Tibial nerve (tissue), 4 donors: Measurements from ENCODE around the gene TCEA2. TPM values are rescaled to one million over a fixed set of nuclear protein-coding genes. Genes with fewer than 3 reads are reported as not detected.

Experiments used
- DNase-seq, 2 donors: peaks; one replicate each; pipeline ENCODE4 v3.0.0-alpha.2; 2019; ENCODE audit warnings: low spot score in 2 of 2
- H3K27ac ChIP-seq, 4 donors: fragments of 200-600 bp; sonication (generic) in 3 of 4; one replicate each; pipeline ENCODE4 v1.5.1; 2017 to 2019; ENCODE audit warnings: mild to moderate bottlenecking in 1 of 4
- H3K27me3 ChIP-seq, 2 donors: fragments of 200-600 bp; sonication (generic) in 1 of 2; one replicate each; pipeline versions ENCODE4 v1.5.1 to v1.6.0; 2017 to 2019
- H3K36me3 ChIP-seq, 3 donors: fragments of 200-600 bp; sonication (generic); one replicate each; pipeline ENCODE4 v1.5.1; 2018 to 2019
- H3K4me1 ChIP-seq, 4 donors: fragments of 200-600 bp; sonication (generic) in 3 of 4; one replicate each; pipeline ENCODE4 v1.5.1; 2017 to 2019
- H3K4me3 ChIP-seq, 4 donors: fragments of 200-600 bp; sonication (generic) in 3 of 4; one replicate each; pipeline ENCODE4 v1.5.1; 2017 to 2019; ENCODE audit warnings: mild to moderate bottlenecking in 1 of 4, moderate library complexity in 1 of 4
- H3K9me3 ChIP-seq, 4 donors: fragments of 200-600 bp; sonication (generic) in 3 of 4; one replicate each; pipeline ENCODE4 v1.5.1; 2017 to 2019
- CTCF ChIP-seq, 5 experiments: fragments of 200-600 bp in 3 of 5; fragments of 450-650 bp in 2 of 5; sonication (generic) in 3 of 5; IDR thresholded peaks; one replicate each; pipeline ENCODE4 v1.5.1; 2016 to 2019; ENCODE audit warnings: antibody characterized with exemption in 5 of 5, mild to moderate bottlenecking in 3 of 5, moderate library complexity in 2 of 5
- EP300 ChIP-seq, 2 donors: sonication (generic); formaldehyde crosslinking; IDR thresholded peaks; one replicate each; pipeline ENCODE4 v1.6.1; 2017; ENCODE audit warnings: antibody characterized with exemption in 2 of 2, mild to moderate bottlenecking in 1 of 2
- POLR2A ChIP-seq, 2 donors: fragments of 450-650 bp; IDR thresholded peaks; one replicate each; pipeline ENCODE4 v1.6.1; 2017; ENCODE audit warnings: antibody characterized with exemption in 2 of 2, mild to moderate bottlenecking in 2 of 2, moderate library complexity in 2 of 2
- WGBS, 2 donors: methylation state at CpG; one replicate each; pipeline ENCODE4 v1.1.5; 2018; 5-methylcytosine and 5-hydroxymethylcytosine counted together
- total RNA-seq, 4 donors: library from RNA; depleted of rRNA; stranded (reverse); fragments of >200 nt; gene quantifications; one replicate each; pipeline ENCODE4 v1.1.0, GENCODE V29; 2016

The TCEA2 gene
- total RNA-seq, 4 donors from 2014 or later, result 45.6 to 62.9 (median 59.2) TPM

DNA sequence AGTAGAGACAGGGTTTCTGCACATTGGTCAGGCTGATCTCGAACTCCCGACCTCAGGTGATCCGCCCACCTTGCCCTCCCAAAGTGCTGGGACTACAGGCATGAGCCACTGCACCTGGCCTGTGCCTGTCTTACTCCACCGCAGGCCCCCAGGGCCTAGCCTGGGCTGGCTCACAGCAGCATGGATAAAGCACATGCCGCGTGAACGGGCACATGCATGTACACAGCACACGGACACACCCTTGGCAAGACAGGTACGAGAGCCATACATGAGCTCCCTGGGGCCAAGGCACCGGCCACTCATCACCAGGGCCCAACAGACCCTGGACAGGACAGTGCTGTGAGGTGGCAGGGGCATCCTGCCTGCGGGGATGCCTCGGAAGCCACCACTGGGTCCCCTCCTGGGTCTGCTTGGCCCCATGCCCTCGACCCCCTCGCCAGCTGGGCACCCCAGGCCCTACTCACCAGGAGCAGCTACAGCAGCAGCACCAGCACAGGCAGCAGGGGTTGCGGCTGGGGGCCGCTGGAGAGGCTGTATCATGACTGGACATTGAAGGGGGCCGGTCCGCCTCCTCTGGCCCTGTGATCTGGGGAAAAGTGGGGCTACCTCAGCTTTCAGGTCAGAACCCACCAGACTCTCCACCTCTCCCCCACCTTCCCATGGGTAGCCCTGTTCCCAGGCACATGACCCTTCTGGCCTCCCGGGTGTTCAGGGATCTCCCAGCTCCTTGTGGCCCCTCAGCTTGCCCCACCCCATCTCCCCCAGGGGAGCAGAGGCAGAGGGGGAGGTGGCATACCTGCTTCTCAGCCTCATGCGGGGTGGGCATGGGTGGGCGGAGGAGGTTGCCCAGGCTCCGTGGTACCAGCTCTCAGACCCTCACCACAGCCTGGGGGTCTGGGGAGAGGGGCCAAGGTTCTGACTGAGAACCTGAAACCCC lies 13.3 kb downstream of the TCEA2 start:
- Histone ChIP-seq H3K4me1 (peaks cover 0 to 34% (median 11%) of the 10 kb centered on the region in 4 donors), H3K9me3 (no peaks in the 10 kb centered on the region), H3K27me3 (no peaks in the 10 kb centered on the region), H3K27ac (peak overlapping the region in 1 of 4 donors; percentile 62), H3K36me3 (peaks cover 0 to 42% (median 0%) of the 10 kb centered on the region in 3 donors), H3K4me3 (peak overlapping the region in 2 of 4 donors; percentile 57 to 81)
- DNase-seq, result no peak
- TF ChIP-seq CTCF (IDR thresholded peaks at IDR 0.05) (no peak), POLR2A (IDR thresholded peaks at IDR 0.05) (no peak), EP300 (IDR thresholded peaks at IDR 0.05) (no peak)
- 93 to 96% methylated on average over 6 to 14 of the region's 22 CpGs for WGBS, 2 donors

- Histone ChIP-seq H3K9me3 (no peaks in the 10 kb centered on the region), H3K4me3 (peak overlapping the region in 2 of 4 donors; percentile 57 to 81), H3K27ac (peak overlapping the region in 1 of 4 donors; percentile 62), H3K4me1 (peaks cover 0 to 38% (median 11%) of the 10 kb centered on the region in 4 donors), H3K27me3 (no peaks in the 10 kb centered on the region), H3K36me3 (peaks cover 0 to 34% (median 0%) of the 10 kb centered on the region in 3 donors)
- TF ChIP-seq EP300 (IDR thresholded peaks at IDR 0.05), result no peak
- TF ChIP-seq POLR2A (IDR thresholded peaks at IDR 0.05), result no peak
- no peak for TF ChIP-seq CTCF (IDR thresholded peaks at IDR 0.05)
- DNase-seq, result no peak
- 87% methylated on average over 7 to 8 of the region's 8 CpGs for WGBS, 2 donors
These were observed 14.1 kb downstream of the TCEA2 start for GRCh38 chr20:64077094-64077493.

GRCh38 chr20:64077541-64077875 lies 14.5 kb downstream of the TCEA2 start:
- 60 to 78% methylated on average over 6 to 7 of the region's 7 CpGs for WGBS, 2 donors
- H3K36me3 ChIP-seq, result peaks cover 0 to 30% (median 0%) of the 10 kb centered on the region in 3 donors
- peak overlapping the region in 1 of 4 donors; percentile 62 for H3K27ac ChIP-seq
- H3K27me3 ChIP-seq, result no peaks in the 10 kb centered on the region
- TF ChIP-seq CTCF (IDR thresholded peaks at IDR 0.05) (no peak), EP300 (IDR thresholded peaks at IDR 0.05) (no peak), POLR2A (IDR thresholded peaks at IDR 0.05) (no peak)
- DNase-seq, result no peak
- peaks cover 0 to 42% (median 11%) of the 10 kb centered on the region in 4 donors for H3K4me1 ChIP-seq
- H3K9me3 ChIP-seq, result no peaks in the 10 kb centered on the region
- H3K4me3 ChIP-seq, result peak overlapping the region in 2 of 4 donors; percentile 57 to 81

DNA sequence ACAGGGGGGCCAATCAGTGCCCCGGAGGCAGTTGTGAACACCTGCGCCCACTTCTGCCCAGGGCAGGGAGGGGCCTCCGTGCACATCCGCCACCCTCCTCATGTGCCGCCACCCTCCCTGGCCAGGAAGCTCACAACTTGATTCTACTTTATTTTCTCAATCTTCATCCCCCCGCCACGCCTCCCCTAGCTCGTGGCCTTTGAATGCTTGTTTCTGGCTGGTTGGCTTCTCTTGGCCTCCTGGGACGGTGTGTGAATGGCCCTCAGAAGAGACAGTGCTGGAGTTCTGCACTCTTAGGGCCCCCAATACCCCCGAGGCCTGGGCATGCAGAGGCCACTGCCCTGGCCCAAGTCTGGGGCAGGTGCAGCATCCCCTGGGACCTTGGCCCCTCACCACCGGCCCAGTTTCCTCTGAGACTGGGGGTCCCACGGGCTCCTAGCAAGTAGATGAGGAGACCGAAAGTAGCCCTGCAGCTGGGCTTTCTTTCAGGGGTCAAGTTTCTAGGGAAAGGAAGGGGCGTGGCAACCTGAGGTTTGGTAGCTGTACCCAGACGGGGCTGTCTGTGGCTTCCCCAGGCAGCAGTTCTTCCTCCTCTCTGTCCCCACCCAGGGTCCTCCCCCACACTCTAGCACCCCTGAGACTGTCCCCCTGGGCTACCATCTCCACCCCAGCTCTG lies 15.0 kb downstream of the TCEA2 start:
- peaks cover 0 to 26% (median 0%) of the 10 kb centered on the region in 3 donors for H3K36me3 ChIP-seq
- H3K27me3 ChIP-seq, result peaks cover 0 to 2% of the 10 kb centered on the region in 2 donors
- peak overlapping the region in 2 of 4 donors; percentile 75 to 84 for H3K27ac ChIP-seq
- 56 to 57% methylated on average over 12 to 15 of the region's 15 CpGs for WGBS, 2 donors
- DNase-seq, result no peak
- H3K9me3 ChIP-seq, result no peaks in the 10 kb centered on the region
- no peak for TF ChIP-seq CTCF (IDR thresholded peaks at IDR 0.05)
- TF ChIP-seq POLR2A (IDR thresholded peaks at IDR 0.05), result no peak
- no peak for TF ChIP-seq EP300 (IDR thresholded peaks at IDR 0.05)
- H3K4me3 ChIP-seq, result peak overlapping the region in 3 of 4 donors; percentile 47 to 81 (median 57)
- peaks cover 0 to 47% (median 13%) of the 10 kb centered on the region in 4 donors for H3K4me1 ChIP-seq
